Left forelimb (tissue), 1 donor: Measurements from ENCODE around the gene ZDHHC4.
"Not testable (repeated sequence)": the region's sequence is repeated elsewhere in the genome, so short reads cannot be mapped to it uniquely, and the experiment has no call there.

Source experiments
- DNase-seq: peaks from one replicate; pipeline ENCODE4 v3.0.0-alpha.2; 2018; ENCODE audit warnings: low spot score

The ZDHHC4 gene

GRCh38 chr7:6634971-6635370 lies 57.7 kb downstream of the ZDHHC4 start:
- DNase-seq, result not testable (repeated sequence)

GRCh38 chr7:6636741-6637543 lies 59.7 kb downstream of the ZDHHC4 start, which contains the start of gene ZNF316:
Gene ZNF316 (plus strand): TSS chr7:6637318. CDS start chr7:6642410, 5,092 bp downstream.
- DNase-seq, result peak; percentile 75

- DNase-seq, result no peak
Observed at GRCh38 chr7:6637544-6638229, 60.4 kb downstream of the ZDHHC4 start.
